HG02938 (cell line): ENCODE measurements around the gene NXPH4.

ENCODE experiments used
- ATAC-seq: cut with Tn5 transposase; IDR thresholded peaks from one replicate; pipeline ENCODE4 v1.9.1; 2021; ENCODE audit warnings: mild to moderate bottlenecking, moderate library complexity; ENCODE audit not compliant: unreplicated experiment

NXPH4 gene

DNA sequence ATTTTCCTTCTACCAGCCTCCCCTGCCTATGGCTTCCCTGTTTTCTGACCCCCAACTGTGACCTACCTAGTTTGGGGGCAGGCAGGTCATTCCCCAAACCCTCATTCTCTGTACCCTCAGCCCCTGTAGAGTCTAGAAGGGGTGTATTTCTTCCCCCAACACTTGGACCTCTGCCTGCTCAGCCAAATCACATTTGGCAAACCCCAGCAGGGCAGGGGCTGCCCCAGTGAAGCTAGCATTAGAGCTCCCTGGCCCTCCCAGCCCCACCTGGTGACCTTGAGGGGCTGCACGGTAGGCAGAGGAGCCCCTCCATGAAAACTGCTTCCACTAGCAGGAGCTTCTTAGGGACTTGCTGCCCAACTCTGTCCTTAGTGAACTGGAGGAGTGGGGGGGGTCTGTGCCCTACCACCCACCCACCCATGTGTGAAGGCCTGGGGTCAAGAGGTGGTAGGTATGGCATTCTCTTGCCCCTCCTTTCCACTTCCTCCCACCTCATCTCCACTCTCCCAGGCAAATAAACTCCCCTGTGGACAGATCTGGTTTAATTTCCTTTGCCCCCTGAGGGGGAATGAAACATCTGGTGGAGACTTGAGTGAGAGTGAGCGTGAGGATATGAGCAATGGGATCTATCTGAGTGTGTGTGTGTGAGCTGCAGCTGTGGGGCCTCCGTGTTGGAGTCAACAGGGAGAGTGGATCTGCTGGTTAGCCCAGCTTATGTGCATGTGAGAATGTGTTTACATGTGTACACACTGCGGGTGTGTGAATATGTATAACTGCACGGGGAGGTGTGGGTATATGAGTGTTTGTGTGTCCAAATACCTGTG, 1.6 kb downstream of the NXPH4 start:
- no peak for ATAC-seq

DNA sequence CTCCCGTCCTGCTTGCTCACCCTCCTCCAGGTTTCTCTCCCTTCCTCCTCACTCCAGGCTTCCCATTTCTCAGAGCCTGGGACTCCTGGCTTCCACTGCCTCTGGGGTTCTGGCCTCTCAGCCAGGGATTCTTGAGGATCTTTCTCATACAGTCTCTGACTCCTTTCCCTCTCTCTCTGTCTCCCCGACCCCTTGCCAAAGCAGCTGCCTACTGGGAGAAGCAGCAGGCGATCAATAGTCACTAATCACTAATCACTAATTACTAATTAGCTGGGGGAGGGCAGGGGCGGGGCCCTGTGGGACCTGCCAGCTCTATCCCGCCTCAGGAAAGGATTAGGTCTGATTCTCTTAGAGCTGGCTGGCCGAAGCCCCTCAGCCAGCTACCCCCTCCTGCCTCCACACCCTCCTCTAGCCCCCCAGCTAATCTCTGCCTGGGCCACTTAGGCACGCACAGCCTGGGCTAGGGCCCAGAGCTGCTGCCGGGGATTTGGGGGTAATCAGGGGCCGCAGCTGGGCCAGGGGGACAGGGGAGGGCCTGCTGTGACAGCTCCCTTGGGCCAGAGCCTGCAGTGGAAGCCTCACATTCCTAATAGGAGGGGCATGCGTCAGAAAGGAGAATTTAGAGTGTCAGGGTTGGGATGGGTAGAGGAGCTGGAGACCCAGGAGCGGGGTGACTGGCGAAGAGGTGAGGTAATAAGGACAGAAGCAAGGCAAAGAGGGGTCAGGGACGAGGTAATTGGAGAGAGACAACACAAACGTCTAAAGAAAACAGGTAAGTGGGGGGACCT, 2.8 kb downstream of the NXPH4 start:
- no peak for ATAC-seq

DNA sequence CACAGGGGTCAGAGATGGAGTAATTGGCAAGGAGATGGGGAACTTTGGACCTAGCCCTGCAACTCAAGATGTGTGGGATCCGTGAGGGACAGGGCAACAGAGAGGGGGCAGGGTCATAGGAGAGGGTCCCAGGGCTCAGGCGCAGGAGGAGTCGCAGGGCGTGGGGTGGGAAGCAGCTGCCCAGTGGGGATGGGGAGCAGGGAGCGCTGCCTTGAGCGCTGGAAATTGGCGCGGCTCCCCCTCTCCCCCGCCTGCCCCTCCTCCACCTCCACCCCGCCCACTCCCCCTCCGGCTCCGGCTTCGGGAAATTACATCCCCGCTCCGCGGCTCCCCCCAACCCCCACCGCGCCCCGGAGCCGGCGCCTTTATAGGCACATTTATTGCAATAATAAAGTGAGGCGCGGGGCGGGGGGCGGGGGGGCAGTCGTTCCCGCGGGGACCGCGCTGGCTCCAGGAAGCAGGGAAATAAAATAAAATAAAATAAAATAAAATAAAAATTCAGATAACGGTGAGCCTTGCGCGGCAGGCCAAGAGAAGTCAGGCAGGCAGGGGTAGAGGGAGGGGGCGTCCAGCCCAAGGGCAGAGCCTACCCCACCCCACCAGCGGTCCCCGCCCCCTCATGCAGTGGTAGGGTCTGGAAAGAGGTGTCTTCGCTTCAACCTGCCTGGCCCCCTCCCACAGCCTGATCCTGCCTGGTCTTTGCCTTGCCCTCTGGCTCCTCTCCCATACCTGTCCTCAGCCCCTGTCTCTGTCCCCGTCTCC, 3.6 kb downstream of the NXPH4 start:
- no peak for ATAC-seq

DNA sequence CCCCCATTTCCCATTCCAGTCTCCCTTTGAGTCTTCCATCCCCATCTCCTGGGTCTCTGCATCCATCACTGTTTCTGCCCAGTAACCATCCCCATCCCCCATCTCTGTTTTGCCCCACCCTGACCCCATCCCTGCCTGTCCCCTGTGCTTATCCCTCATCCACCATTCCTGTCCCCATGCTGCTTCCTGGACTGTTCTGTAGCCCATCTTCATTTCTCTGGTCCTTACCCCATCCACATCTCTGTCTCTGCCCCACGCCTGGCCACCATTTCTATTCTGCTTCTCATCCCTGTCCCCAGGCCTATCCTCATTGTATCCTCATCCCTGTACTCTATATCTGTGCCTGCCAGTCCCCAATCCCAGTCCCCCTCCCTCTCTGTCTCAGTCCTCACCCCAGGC, 4.2 kb downstream of the NXPH4 start:
- no peak for ATAC-seq

DNA sequence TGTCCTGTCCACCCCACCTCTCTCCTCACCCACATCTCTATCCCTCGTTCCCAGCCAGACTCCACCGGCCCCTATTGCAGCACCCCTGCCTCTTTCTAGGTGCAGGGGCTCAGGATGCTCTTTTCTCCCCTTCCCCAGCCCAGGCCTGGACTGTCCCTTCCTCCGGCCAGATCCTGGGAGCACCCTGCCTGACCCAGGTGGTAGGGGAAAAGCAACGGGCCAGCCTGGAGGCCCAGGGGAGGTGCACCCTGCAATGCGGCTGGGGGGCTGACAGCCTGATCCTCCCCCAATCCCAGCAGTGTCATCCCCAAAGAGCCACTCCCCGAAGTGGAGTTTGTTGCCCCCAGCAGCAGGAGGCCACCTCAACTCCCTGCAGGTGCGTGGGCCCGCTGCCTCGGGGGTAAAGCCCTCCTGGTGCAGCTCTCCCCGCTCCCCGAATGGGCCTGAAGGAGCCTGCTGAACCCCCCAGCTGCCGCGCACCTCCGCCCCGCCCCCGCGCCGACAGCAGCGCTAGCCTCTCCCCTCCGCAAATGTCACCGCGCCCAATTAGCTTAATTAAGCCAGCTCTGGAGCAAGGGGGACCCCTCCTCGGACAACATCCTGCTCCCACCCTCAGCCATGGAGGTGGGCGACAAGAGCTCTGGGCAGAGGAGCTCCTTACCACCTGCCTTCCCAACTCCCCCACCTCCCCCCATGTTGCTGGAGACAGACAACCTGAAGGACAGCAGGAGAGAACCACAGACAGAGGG, 4.7 kb downstream of the NXPH4 start:
- no peak for ATAC-seq

DNA sequence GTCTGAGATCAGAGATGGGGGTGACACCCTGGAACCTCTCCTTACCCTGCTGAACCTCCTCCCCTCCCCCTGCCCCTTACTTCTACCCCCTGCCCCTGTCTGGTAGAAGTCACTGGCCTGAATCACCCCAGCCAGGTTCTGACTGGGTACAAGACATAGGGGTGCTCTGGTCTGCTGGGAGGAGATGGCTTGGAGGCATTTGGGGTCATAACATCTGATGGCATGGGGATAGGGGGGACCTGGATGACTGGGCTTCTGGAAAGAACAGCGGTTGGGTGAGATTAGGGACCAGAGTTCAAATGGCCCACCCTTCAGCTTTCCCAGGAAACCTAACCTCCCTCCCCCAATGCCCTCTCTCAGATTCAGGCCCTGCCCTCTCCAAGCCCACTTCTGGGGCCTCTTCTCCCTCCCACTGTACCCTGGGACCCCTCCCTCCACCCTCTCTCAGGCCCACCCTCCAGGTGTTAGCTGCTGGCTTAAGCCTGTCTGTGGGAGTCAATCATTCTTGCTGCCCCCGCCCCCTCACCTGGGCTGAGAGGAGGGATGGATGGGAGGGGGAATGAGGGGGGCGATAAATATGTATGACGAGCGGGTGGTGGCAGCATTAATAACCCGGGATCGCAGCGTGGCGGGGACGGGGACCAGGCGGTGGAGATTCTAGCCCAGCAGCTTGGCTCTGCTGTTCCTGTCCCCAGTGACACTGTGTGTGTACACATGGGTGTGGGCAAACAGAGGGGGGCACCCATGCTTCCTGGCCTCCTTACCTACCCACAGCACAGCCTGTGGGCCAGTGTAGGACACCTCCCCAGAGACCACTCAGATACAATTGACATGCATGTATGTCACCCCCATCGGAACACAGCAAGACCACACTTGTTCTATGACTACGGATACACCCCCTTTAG, 5.9 kb downstream of the NXPH4 start:
- ATAC-seq: no peak

DNA sequence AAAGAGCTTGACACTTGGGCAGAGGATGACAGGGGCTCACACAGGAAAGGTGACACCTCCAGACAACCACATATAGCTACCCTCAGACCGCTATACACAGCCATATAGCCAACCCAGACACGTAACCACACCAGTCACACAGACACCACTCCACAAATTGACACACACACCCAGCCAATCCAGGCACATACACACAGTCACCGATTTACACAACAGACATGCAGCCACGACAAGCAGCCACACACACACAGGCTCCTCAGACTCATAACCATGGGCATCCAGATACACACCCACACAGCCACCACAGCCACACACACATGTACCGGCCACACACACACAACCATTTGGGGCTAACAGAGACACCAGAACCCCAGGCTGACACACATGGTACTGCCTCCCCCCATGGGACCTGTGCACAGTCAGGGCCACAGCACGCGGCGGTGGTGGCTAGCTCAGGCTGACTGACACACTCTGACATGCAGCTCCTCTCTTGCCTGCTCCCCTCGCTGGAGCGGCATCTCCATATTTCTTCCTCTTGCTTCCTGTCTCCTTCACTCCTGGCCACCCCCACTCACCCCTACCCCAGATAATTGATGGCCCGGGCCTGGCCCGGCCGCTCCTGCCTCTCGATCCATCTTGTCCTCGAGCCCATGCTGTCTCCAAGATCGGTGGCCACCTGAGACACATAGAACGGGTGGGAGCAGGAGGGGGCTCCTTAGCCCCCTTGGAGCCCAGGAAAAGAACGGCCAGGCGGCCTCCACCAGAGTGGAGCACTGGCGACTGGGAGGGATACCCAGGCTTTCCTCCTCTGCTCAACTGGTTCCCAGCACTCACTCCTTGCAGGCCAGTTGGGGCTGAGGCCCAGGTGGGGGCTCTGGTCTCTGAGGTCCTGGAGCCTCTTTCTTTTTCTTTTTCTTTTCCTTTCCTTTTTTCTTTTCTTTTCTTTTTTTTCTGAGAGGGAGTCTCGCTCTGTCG, 6.9 kb downstream of the NXPH4 start:
- ATAC-seq: no peak

DNA sequence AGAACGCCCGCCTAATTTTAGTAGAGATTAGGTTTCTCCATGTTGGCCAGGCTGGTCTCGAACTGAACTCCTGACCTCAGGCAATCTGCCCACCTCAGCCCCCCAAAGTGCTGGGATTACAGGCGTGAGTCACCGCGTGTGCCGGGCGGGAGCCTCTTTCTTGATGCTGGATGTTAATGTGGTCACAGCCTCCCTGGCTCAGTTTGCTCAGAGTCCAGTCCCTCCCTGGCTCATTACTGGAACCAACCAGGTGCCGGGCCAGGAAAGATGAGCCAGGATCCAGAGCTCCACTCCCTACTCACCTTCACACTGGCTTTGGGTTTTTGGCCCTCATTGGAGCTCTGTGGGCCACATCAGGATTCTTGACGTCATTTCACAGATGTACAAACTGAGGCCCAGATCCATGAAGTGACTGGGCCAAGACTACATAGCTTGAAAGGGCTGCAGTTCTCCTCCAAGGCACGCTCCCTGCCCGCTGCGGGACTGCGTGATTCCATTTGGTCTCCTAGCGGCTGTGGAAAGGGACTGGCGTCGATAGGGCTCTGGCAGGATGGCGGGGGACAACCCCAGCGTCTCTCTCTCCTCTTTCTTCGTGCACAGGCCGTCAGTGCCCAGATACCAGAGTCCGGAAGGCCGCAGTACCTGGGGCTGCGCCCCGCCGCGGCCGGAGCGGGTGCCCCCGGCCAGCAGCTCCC, 7.8 kb downstream of the NXPH4 start:
- ATAC-seq: no peak

DNA sequence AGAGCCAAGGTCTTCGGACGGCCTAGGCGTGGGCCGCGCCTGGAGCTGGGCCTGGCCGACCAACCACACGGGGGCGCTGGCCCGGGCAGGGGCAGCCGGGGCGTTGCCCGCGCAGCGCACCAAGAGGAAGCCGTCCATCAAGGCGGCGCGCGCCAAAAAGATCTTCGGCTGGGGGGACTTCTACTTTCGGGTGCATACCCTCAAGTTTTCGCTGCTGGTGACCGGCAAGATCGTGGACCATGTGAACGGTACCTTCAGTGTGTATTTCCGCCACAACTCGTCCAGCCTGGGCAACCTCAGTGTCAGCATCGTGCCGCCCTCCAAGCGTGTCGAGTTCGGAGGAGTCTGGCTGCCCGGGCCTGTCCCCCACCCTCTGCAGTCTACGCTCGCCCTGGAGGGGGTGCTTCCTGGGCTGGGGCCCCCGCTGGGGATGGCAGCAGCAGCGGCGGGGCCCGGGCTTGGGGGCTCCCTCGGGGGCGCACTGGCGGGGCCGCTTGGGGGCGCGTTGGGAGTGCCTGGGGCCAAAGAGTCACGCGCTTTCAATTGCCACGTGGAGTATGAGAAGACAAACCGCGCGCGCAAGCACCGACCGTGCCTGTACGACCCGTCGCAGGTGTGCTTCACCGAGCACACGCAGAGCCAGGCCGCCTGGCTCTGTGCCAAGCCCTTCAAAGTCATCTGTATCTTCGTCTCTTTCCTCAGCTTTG, 8.5 kb downstream of the NXPH4 start:
- ATAC-seq: no peak

DNA sequence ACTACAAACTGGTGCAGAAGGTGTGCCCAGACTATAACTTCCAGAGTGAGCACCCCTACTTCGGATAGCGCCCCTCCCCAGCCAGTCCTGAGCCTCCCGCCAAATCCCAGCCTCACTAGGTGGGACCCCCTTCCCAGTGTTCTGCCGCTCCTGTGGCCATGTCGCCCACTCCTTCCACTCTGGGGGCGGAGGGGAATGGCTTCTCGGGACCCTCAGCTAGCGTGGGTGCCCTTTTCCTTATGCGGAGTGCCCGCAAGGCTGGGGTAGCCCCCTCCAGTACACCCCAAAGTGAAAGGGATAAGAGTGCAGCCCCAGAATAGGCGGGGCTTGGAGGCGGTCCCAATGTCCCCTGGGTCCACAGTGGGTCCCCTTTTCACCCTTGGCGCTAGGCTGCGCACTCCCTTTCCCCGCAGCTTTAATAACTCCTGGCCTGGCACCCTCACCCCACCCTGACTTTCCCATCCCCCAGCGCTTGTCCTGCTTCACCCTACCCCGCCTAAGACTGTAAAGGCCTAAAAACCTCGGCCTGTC, 9.2 kb downstream of the NXPH4 start:
- ATAC-seq: no peak

DNA sequence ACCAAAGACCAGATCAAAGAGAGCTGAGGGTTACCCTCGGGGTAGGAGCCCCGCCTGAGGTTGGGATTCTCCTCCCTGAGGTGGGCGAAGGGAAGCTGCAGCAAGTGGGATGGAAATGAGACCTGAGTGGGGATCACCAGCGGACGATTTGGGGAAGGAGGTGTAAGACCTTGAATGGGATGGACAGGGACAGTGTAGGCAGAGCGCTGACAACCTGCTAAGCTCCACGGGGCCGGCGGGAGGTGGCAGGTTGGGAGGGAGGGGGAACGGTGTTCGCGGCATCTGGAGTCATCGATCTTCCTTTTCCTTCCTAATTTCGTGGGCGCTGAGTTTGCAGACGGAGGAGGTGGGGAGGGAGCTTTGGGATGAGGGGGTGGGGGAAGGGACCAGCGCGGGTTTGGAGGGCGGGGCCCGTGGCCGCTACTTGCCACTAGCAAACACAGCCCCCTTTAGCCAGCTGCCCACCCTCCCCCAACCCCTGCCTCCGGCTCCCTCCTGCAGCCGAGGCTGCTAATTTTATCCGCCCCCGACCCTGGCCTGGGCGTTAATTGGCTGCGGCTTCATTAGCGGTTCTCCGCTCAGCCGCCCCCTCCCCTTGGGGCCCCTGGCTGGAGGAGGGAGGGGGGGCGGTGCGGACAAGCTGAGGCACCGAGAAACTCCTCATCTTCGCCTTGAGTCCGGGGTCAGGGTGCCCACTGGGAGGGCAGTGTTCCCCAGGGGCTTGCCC, 10.2 kb downstream of the NXPH4 start:
- ATAC-seq: no peak

DNA sequence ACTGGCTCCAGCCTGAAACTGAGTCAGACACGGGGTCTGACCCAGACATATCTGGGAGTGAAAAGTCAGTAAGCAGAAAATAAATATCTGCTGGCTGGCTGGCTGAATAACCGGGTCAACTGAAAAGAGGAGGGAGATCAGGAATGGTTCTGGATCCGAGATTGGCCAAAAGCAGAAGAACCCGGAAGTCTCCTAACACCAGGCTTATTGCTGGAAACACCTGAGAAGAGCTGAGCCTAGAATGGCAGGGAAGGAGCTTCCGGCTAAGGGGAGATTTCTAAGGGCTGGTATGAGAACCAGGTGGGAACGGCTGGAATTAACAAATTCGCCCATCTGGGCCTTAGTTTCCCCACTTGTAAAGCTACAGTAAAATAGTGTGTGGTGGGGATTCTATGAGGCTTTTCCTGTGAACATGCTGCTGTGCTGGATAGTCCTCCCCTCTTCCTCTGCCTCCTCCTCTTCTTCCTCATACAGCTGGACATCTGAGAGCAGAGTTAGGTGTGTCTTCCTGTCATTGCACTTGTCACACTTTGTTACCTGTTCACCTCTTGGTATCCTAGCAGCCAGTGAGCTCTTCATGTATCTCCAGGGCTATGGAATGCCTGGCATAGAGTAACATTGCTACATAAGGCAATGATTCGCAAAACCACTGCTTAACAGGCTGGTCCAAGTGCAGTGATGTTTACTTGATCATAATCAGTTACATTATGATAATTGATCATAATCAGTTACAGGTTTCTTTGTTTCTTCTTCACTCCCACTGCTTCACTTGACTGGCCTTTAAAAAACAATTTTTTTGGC, 10.9 kb downstream of the NXPH4 start:
- ATAC-seq: no peak

DNA sequence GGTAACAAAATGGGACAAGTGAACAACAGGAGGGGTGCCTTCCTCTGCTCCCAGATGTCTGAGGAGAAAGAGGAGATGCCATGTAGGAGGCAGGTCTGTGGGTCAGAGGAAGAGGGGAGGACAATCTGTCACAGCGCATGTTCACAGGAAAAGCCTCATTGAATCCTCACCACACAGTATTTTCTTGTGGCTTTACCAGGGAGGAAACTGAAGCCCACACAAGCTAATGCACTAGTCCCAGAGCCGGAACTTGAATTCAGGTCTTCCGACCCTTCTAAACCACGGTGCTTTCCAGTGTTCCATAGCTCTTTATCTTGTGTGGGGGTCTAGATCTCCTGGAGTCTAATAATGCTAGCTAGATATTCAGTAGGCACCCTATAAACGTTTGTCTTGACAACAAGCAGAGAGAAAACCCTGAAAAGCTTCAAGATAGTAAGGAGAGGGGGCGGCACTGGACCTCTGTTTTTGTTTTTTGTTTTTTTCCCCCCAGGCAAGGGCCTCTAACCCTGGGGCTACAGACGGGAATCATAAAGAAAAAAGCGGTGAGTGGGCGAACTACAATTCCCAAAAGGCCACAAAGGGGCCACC, 12.5 kb downstream of the NXPH4 start:
- peak; percentile 4 for ATAC-seq

DNA sequence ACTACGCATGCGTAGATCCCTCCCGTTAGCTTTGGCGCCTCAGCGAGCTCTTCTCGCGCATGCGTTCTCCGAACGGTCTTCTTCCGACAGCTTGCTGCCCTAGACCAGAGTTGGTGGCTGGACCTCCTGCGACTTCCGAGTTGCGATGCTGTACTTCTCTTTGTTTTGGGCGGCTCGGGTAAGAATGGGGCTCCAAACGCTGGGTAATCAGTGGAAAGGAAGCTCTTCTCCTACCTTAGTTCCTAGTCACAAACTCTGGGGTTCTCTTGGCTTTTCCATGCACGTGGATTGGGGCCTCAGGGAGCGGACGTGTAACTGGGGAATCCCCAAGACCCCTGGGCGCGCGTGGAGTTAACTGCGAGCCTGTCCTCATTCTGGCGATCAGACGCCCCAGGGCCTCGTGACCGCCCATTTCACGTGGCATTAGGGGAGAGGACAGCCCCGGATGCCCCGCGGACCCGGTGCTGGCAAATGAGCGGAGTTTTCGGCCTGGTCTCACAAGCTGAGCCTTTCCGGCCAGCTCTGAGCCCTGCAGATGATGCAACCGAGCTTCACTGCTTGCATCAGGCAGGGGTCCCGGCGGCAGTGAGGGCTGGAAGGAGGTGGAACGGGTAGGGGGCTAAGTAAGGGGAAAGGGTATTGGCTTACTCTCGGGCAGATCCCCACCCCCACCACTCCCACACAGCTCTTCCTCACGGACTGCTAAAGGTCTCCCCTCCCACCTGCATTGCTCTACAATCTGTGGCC, 13.2 kb downstream of the NXPH4 start, which contains the start of gene SHMT2:
TSS of gene SHMT2 (plus strand) at position 78 of the 747 bp plus-strand sequence. CDS start at position 146, 68 bp downstream.
- ATAC-seq: peak; percentile 57
